WTC11 (cell line): ENCODE measurements around the gene SAP30L.

Experiments
- AFF4 ChIP-seq: sonication (generic); formaldehyde crosslinking; IDR thresholded peaks from 2 replicates; pipeline ENCODE4 v1.8.1; 2023; ENCODE audit warnings: mild to moderate bottlenecking, missing genetic modification reagents, borderline replicate concordance
- CTCF ChIP-seq: fragments of 200-600 bp; IDR thresholded peaks from 2 replicates; pipeline ENCODE4 v1.8.0; 2022; ENCODE audit warnings: antibody characterized with exemption
- MAX ChIP-seq: sonication (generic); formaldehyde crosslinking; IDR thresholded peaks from 2 replicates; pipeline ENCODE4 v1.8.0; 2022; ENCODE audit warnings: mild to moderate bottlenecking, missing genetic modification reagents
- RELA ChIP-seq: sonication (generic); formaldehyde crosslinking; IDR thresholded peaks from 2 replicates; pipeline ENCODE4 v1.8.1; 2022; ENCODE audit warnings: missing genetic modification reagents, mild to moderate bottlenecking, borderline replicate concordance
- TEAD1 ChIP-seq: sonication (generic); formaldehyde crosslinking; IDR thresholded peaks from 2 replicates; pipeline ENCODE4 v1.8.0; 2022; ENCODE audit warnings: mild to moderate bottlenecking, missing genetic modification reagents

DNA sequence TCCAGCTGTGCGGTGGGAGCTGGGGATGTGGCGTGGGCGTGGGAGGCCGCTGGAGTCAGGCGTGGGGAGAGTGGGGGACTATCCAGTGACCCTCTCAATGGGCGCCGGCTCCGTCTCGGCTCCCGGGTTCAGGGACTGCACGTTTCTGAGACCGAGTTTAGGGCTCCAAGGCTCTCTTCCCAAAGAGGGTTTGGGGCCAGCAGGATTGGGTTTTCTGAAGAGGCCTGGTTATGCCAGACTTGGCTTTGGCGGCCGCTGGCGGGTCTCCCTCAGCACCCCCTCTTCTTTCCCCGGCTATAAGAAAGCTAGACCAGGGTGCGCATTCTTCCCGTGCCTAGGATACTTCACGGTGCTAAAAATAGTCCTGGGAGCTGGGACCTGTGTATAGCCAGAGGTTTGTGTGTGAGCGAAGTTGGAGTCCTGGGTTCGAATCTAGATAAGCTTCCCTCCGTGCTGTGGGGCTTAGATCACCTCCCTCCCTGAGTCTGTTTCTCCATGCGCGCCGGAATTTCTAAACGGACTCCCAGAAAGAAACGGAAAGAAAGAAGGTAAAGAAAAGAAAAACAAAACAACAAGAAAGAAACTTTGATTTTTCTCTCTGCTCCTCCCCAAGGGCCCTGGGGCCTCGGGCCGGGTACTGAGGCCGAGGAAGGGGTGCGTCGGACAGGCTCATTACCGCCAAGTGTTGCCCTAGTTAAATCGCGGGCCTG is 27.2 kb downstream of the SAP30L start:
- no peak for TF ChIP-seq AFF4 (CRISPR knock-in tag)
- no peak for TF ChIP-seq CTCF
- TF ChIP-seq RELA = no peak
- TF ChIP-seq TEAD1 (CRISPR knock-in tag) = no peak
- TF ChIP-seq MAX (CRISPR knock-in tag) = no peak
